OCI-LY1 (cell line): ENCODE data around the gene IDH2.

Experiments used
- H2AFZ ChIP-seq: fragments of 200-600 bp; sonication (generic), shearing (Covaris generic); 2 replicates; pipeline ENCODE4 v1.6.0; 2014; ENCODE audit warnings: antibody characterized with exemption, mild to moderate bottlenecking, low read length
- H3F3A ChIP-seq: fragments of 200-600 bp; sonication (generic), shearing (Covaris generic); 2 replicates; pipeline ENCODE4 v1.6.0; 2014; ENCODE audit warnings: mild to moderate bottlenecking, antibody characterized with exemption, low read length, moderate library complexity; ENCODE audit not compliant: insufficient read depth
- H3K27ac ChIP-seq: fragments of 200-600 bp; sonication (generic); 2 replicates; pipeline ENCODE4 v1.5.1; 2014; ENCODE audit warnings: low read length, mixed run types, mild to moderate bottlenecking, low read depth; ENCODE audit not compliant: poor library complexity, severe bottlenecking
- H3K27me3 ChIP-seq: fragments of 200-600 bp; sonication (generic); 2 replicates; pipeline ENCODE4 v1.6.0; 2014; ENCODE audit warnings: antibody characterized with exemption, mild to moderate bottlenecking, low read length, moderate library complexity; ENCODE audit not compliant: insufficient read depth
- H3K36me3 ChIP-seq: fragments of 200-600 bp; sonication (generic); 2 replicates; pipeline ENCODE4 v1.6.1; 2014; ENCODE audit warnings: mild to moderate bottlenecking, antibody characterized with exemption, low read length, moderate library complexity, mixed read lengths; ENCODE audit not compliant: insufficient read depth
- H3K4me1 ChIP-seq: fragments of 200-600 bp; sonication (generic); 2 replicates; pipeline ENCODE4 v1.5.1; 2014; ENCODE audit warnings: mild to moderate bottlenecking, low read length, moderate library complexity; ENCODE audit not compliant: insufficient read depth, severe bottlenecking
- H3K4me2 ChIP-seq: fragments of 200-600 bp; sonication (generic), shearing (Covaris generic); 2 replicates; pipeline ENCODE4 v1.6.1; 2014; ENCODE audit warnings: low read length
- H3K4me3 ChIP-seq: fragments of 200-600 bp; sonication (generic); 2 replicates; pipeline ENCODE4 v1.5.1; 2014; ENCODE audit warnings: low read length, low read depth, mild to moderate bottlenecking, mixed read lengths; ENCODE audit not compliant: poor library complexity, severe bottlenecking
- H3K79me2 ChIP-seq: fragments of 200-600 bp; shearing (Covaris generic); 2 replicates; pipeline ENCODE4 v1.6.1; 2016; ENCODE audit warnings: mixed run types, low read length, mixed read lengths; ENCODE audit not compliant: insufficient read depth
- H3K9ac ChIP-seq: fragments of 200-600 bp; sonication (generic), shearing (Covaris generic); 2 replicates; pipeline ENCODE4 v1.6.1; 2014; ENCODE audit warnings: mild to moderate bottlenecking, low read length, mixed read lengths
- H3K9me2 ChIP-seq: fragments of 200-600 bp; sonication (generic), shearing (Covaris generic); 2 replicates; pipeline ENCODE4 v1.6.1; 2014; ENCODE audit warnings: low read depth, mild to moderate bottlenecking, low read length, mixed read lengths
- H3K9me3 ChIP-seq: fragments of 200-600 bp; shearing (Covaris generic); 2 replicates; pipeline ENCODE4 v1.6.1; 2014; ENCODE audit warnings: low read length, mixed read lengths
- H4K20me1 ChIP-seq: fragments of 200-600 bp; sonication (generic), shearing (Covaris generic); 2 replicates; pipeline ENCODE4 v1.6.0; 2016; ENCODE audit warnings: mild to moderate bottlenecking, low read length; ENCODE audit not compliant: insufficient read depth
- EZH2 ChIP-seq: fragments of 200-600 bp; sonication (generic), shearing (Covaris generic); IDR thresholded peaks from 2 replicates; pipeline ENCODE4 v1.8.0; 2017; ENCODE audit warnings: borderline replicate concordance, mixed run types, mild to moderate bottlenecking, antibody characterized with exemption, low read length, moderate library complexity, mixed read lengths
- TF ChIP-seq, protein P1 (sequence below): fragments of 200-600 bp; sonication (generic), shearing (Covaris generic); IDR thresholded peaks from 2 replicates; pipeline ENCODE4 v1.5.1; 2017; ENCODE audit warnings: mild to moderate bottlenecking, antibody characterized with exemption, low read length, moderate library complexity, mixed read lengths

Gene IDH2

DNA sequence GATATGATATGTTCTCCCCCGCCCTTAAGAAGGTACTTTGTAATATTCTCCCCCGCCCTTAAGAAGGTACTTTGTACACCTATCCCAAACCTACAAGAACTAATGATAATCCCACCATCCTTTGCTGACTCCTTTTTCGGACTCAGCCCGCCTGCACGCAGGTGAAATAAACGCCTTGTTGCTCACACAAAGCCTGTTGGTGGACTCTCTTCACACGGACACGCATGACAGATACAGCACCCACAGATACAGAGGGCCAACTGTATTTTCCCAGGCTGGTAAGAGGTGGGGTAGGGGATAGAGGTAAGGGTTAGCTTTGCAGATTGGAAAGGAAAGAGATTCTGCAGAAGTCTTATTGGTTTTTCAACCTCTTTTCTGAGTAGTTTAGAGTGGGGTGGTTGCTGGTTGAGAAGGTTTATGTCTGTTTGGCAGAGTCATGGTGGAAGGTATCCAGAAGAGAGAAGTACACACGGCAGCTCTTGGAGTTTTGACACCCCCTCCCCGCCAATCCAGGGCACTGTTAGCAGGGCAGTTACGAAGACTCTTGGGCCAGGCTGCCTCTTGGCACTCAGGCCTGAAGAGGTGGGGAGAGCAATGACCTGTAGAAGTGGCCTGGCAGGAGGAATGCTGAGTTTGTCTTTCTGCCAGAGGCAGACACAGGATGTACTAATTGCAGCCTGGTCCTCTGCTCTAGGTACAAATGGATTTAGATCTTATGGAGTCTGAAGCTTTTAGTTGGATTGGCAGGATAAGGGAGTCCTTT, 36.0 kb upstream of the IDH2 start:
- H3F3A ChIP-seq: no peaks in the 10 kb centered on the region
- no peak overlapping the region for H3K9ac ChIP-seq
- H3K79me2 ChIP-seq: no peaks in the 10 kb centered on the region
- no peak overlapping the region for H2AFZ ChIP-seq
- H3K9me2 ChIP-seq: no peaks in the 10 kb centered on the region
- peaks cover 18% of the 10 kb centered on the region; the same call in 1 of the 2 replicates for H3K27me3 ChIP-seq
- H3K36me3 ChIP-seq: no peaks in the 10 kb centered on the region; the same call in 1 of the 2 replicates
- H3K9me3 ChIP-seq: no peaks in the 10 kb centered on the region
- H3K27ac ChIP-seq: no peak overlapping the region
- no peak overlapping the region for H3K4me2 ChIP-seq
- no peaks in the 10 kb centered on the region for H4K20me1 ChIP-seq
- no peak overlapping the region for H3K4me3 ChIP-seq
- peaks cover 7% of the 10 kb centered on the region for H3K4me1 ChIP-seq
- no peak for TF ChIP-seq EZH2
- TF ChIP-seq, protein P1, sequence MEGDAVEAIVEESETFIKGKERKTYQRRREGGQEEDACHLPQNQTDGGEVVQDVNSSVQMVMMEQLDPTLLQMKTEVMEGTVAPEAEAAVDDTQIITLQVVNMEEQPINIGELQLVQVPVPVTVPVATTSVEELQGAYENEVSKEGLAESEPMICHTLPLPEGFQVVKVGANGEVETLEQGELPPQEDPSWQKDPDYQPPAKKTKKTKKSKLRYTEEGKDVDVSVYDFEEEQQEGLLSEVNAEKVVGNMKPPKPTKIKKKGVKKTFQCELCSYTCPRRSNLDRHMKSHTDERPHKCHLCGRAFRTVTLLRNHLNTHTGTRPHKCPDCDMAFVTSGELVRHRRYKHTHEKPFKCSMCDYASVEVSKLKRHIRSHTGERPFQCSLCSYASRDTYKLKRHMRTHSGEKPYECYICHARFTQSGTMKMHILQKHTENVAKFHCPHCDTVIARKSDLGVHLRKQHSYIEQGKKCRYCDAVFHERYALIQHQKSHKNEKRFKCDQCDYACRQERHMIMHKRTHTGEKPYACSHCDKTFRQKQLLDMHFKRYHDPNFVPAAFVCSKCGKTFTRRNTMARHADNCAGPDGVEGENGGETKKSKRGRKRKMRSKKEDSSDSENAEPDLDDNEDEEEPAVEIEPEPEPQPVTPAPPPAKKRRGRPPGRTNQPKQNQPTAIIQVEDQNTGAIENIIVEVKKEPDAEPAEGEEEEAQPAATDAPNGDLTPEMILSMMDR: no peak

DNA sequence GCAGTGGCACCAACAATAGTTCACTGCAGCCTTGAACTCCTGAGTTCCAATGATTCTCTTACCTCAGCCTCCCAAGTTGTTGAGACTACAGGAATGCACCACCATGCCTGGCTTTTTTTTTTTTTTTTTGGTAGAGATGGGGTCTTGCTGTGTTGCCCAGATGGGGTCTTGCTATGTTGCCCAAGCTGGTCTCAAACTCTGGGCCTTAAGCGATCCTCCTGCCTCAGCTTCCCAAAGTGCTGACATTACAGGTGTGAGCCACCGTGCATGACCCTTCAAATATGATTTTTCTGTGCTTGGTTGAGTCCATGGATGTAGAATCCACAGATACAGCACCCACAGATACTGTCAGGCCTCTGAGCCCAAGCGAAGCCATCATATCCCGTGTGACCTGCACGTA, 30.2 kb upstream of the IDH2 start:
- no peak overlapping the region for H3K4me2 ChIP-seq
- H3K9ac ChIP-seq: no peak overlapping the region
- TF ChIP-seq, protein P1: no peak
- no peak for TF ChIP-seq EZH2
- H3K9me2 ChIP-seq: no peaks in the 10 kb centered on the region
- H3K36me3 ChIP-seq: no peaks in the 10 kb centered on the region; the same call in 1 of the 2 replicates
- no peak overlapping the region for H2AFZ ChIP-seq
- H3K79me2 ChIP-seq: no peaks in the 10 kb centered on the region
- no peak overlapping the region for H3K27ac ChIP-seq
- H3K4me1 ChIP-seq: no peaks in the 10 kb centered on the region
- no peaks in the 10 kb centered on the region for H3F3A ChIP-seq
- H3K27me3 ChIP-seq: 0 out of 2 replicates have a peak, but pooled peaks cover 4% of the 10 kb centered on the region
- no peaks in the 10 kb centered on the region for H3K9me3 ChIP-seq
- H4K20me1 ChIP-seq: no peaks in the 10 kb centered on the region
- H3K4me3 ChIP-seq: no peak overlapping the region

DNA sequence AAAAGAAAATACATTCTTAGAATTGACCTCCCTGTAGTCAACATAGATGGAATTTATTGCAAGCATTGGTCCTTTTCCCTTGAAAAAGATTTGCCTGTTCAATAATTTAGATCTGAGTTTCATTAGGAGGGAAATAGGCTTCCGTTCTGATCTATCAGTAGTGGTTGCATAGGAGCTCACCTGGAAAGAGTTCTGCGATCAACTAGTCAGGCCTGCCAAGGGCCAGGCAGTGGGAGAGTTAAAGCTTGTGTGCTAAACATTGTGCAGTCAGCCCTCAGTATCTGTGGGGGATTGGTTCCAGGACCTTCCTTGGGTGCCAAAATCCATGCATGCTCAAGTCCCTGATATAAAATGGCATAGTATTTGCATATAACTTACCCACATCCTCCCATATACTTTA, 29.6 kb upstream of the IDH2 start:
- H3K9me3 ChIP-seq: no peaks in the 10 kb centered on the region
- no peaks in the 10 kb centered on the region for H3F3A ChIP-seq
- no peaks in the 10 kb centered on the region for H4K20me1 ChIP-seq
- no peaks in the 10 kb centered on the region for H3K4me1 ChIP-seq
- H3K79me2 ChIP-seq: no peaks in the 10 kb centered on the region
- H3K27ac ChIP-seq: no peak overlapping the region
- H3K36me3 ChIP-seq: no peaks in the 10 kb centered on the region; the same call in 1 of the 2 replicates
- H3K9ac ChIP-seq: no peak overlapping the region
- TF ChIP-seq, protein P1: no peak
- no peak for TF ChIP-seq EZH2
- 0 out of 2 replicates have a peak, but pooled peaks cover 4% of the 10 kb centered on the region for H3K27me3 ChIP-seq
- no peaks in the 10 kb centered on the region for H3K9me2 ChIP-seq
- H3K4me3 ChIP-seq: no peak overlapping the region
- no peak overlapping the region for H2AFZ ChIP-seq
- H3K4me2 ChIP-seq: no peak overlapping the region
